ENCODE data around the gene GPR87.

GPR87 gene

DNA sequence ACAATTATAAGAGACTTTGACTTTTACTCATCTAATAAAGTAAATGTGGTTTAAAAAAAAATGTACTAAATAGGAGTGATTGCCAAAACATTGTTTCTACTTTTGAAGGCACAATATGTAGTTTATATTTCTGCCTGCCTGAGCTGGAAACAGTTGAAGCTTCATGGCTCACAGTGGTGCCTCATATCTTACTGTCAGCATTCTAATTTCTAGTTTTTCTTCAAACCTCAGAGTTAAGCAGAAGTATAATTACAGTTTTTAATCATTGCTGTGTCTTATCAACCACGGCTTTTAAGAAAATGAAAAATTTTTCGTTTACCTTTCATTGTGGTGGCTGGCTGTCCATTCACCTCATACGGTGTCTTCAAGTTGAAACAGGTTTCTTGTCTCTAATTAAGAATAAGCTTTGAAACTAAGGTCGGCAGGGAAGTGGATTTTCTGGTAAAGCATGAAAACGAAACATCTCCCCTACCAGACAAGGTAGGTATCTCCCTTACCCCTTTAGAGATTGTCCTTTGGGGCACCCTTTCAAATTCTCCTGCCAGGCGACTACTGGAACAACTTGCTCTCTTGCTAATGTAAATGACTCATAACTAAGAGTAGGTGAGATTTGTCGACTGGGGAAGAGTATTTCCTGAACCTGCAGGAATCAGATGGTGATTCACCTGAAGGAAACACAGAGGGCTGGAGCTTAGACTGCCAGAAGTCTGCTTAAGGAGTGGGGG, at the start of gene GPR87:
Gene GPR87, minus strand, starts transcription at position 554 of the 725 bp plus-strand sequence. CDS start 16,720 bp downstream, outside the sequence.
- ATAC-seq: peak; percentile 52 to 69

- no peak for ATAC-seq
These were observed 46.1 kb upstream of the GPR87 start for GRCh38 chr3:151362751-151363174.

DNA sequence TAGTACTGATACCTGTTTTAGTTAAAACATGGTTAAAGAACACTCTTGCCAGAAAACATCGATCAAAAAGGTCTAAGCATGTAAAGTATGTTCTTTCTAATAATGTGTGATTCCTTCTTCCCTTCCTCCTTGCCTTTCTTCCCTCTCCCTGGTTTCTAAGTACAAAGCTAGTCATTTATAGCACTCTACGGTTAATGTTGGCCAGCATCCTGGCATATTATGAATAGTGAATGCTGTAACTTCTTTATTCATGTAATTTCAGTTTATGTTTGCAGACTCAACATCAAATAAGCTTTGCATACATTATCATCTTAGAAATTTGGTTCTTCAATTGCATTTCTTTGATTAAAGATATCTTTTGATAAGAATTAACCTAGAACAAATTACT, 40.8 kb upstream of the GPR87 start:
- no peak for ATAC-seq

DNA sequence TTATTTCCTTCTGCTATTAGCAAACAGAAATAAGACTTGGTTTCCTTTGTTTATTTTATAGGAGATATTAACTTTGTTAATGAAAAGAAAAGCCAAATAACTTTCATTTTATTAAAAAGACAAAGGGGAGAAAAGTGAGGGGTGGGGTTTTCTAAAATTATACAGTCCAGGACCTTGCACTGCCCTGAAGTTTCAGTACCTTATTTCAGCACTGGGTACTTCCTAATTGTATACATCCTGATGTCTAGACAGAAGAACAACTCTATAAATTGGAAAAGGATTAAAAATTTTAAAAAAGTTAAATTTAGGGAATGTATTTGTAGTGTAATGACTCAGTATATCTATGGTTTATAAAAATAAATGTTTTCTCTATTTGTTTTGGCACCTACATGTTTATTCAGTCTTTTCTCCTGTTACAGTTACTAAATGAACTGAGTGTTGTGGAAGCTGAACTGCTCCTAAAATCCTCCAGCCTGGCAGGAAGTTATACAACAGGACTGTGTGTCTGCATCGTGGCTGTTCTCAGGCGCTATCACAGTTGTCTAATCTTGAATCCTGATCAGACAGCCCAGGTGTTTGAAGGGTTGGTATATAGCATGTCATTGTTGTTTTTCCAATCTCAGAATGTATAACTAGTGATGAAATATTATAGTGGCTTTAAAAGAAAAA, 40.3 kb upstream of the GPR87 start:
- no peak for ATAC-seq

DNA sequence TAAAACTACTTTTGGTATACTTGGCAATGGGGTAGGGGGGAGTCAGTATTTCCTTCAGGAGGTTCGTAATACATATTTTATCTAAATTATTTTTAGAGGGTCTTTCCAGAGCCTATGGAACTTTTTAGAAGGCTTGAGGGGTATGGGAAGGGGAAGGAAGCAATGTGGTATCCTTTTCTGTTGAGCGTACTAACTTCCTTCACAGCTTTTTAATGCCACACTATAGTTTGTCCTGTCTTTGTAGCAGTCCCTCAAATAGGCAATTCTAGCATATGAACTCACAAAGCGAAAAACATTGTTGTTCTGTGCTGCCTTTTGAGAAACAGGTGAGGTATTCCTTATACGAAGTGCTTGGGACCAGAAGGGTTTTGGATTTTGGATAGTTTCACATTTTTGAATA, 35.0 kb upstream of the GPR87 start:
- ATAC-seq: no peak

DNA sequence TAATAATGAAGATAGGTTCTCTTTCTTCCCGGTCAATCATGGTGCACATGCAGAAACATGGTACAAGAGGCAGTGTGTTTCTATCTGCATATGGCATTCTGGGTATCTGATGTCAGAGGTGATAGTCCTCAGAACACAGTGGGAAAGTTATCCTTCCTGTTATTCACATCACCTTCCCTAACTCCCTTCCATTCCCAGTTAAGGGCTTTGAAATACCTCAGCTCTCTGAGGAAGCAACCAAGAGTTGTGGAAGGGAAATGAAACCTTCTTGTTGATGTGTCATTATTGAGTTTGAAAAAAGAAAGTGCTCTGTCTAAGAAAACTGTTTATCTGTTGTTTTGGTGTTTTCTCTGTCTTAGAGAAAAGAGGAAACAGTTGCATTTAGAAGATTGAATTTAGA, 34.6 kb upstream of the GPR87 start:
- no peak for ATAC-seq

GRCh38 chr3:151350656-151351055, 34.0 kb upstream of the GPR87 start:
- ATAC-seq: no peak

DNA sequence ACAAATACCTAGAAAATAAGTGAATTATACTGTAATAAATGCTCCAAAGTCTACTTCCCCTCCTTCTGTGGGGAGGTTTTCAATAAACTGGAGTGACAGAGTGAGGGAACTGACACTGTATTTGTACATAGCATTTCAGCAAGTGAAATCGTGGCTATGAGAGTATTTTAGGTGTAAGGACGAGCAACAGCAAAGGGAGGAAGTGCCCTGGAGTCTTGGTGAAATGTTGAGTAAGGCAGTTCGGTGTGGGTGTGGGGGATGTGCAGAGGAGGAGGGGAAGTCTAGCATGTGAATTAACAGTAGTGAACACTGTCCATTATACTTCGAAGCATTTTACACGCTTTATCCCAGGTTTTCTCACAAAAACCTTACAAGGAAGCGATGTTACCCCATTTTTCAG, 30.8 kb upstream of the GPR87 start:
- ATAC-seq: no peak

DNA sequence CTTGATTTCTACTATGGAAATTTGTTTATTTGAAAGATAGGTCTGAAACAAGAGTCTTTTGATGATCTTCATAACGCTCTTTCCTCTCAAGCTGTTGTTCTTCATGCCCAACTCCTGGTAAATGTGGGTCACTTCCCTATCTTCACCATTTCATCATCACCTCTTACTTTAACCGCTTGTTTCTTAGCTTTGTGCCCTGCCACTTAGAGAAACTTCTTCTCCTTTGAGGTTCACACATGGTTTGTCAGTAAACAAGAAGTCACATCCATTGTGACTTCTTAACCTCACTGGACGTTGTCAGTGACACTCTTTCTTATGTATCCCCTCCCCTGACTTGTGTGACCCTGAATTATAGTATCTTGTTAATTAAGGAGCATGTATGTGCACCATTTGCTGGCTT, 29.7 kb upstream of the GPR87 start:
- no peak for ATAC-seq

DNA sequence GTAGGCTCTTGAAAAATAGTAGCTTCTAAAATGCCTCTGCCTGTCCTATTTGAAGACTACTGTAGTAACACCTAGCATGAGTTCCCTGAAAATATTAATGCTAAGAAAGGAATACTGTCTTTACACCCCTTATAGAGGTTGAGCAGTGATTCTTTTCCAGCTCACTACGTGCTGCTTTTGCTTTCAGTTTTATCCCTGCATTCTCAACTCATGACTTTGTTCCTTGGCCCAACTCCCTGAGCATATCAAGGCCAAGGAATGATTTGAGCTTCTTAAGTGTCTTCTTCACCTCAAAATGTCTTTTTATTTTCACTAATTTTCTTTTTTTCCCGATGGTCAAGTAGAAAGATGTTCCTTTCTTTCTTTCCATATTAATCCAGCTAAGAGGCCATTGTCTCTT, 29.2 kb upstream of the GPR87 start:
- ATAC-seq: no peak

DNA sequence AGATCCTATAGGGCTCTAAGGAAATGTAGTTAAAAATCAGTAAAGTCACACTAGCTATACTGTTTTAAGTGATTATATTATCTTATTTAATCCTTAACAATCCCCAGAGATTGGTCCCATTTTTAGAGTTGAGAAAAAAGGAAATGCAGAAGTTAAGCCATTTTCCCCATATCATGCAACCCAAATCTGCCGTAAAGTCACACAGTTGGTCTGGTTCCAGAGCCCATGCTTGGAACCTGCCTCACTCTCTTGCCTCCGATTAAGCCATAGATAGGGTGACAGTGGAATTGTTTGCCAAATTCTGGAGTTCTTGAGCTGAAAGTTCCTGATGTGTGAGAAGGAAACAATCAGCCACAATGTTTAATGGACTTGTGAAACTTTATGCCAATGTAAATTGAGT, 15.1 kb upstream of the GPR87 start:
- ATAC-seq: no peak

- no peak for ATAC-seq
These were observed 14.3 kb upstream of the GPR87 start for GRCh38 chr3:151330899-151331298.

GRCh38 chr3:151330379-151330778, 13.8 kb upstream of the GPR87 start:
- no peak for ATAC-seq

GRCh38 chr3:151329363-151329762, 12.7 kb upstream of the GPR87 start, which contains the start of gene P2RY13:
Gene P2RY13 (minus strand): TSS chr3:151329549. CDS start chr3:151329528, 21 bp downstream.
- no peak for ATAC-seq

DNA sequence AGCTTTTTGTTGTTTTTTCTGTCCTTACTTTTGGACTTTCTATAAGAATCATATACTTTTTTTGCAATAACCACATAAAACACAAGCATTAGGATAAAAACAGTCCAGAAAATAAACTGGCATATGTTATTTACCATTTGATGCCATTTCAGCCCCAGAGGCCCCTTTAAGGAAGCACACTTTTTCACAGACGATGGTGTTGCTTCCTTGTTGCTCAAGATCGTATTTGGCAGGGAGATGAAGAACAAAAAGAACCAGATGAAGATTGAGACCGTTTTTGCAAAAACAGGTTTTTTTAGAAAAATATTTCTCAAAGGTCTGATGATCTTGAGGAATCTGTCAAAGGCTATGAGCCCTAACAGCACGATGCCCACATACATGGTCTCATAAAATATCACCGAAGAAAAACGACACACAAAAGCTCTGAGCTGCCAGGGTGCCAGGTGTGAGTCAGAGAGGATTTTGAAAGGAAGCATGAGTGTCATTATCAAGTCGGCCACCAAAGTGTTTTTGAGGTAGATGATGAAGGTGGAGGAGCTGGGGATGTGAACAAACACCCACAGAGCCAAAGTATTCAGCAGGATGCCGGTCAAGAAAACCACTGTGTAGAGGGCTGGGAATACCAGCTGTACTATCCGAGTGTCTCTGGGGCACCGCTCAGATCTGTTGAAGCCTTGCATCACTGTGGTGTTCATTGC, 11.8 kb upstream of the GPR87 start:
- no peak for ATAC-seq

DNA sequence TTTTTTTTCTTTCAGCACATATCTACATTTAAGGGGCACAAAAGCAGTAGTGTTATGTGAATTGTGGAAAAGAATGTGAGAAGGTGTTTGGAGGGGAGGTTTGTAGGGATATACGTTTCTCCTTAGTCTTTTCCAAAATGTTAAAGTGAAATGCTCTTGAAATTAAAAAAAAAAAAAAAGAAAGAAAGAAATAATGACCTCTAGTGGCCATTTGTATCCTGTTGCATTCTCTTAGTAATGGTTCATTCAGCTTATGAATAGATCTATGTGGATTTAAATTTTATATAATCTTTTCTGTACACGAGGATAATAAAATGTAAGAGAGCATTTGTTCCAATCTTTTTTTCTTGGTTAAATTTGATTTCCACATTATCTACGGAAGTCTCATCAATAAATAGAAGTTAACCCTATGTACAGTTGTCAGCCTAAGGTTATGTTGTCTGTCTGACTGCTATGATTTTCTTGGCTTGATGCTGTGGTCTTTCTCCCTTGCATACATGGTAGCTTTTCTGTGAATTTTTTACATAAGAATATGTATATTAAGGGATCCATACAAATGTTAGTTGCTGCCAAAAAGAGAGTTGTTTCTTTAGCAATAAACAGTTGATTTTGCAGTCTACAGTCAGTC, 11.1 kb upstream of the GPR87 start:
- no peak for ATAC-seq

DNA sequence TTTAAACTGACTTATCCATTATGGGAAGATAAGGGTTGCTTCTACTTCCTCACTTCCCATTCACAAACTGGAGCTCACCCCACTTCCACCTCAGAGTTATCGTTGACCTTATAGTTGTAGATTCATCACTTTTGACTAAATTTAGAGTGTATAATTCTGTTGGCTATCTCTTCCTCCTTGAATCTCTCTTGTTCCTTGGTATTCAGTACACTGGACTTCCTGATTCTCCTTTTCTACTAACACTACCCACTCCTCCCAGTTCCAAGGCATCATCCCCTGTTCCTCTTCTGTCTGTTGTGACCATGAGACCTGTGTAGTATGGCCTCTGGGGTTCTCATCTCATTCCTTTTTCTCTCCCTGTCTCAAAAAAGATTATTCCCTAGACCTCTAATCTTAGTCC, 5.9 kb upstream of the GPR87 start:
- ATAC-seq: no peak

GRCh38 chr3:151321526-151321925, 4.9 kb upstream of the GPR87 start:
- no peak for ATAC-seq

GRCh38 chr3:151320131-151320530, 3.5 kb upstream of the GPR87 start:
- no peak for ATAC-seq

GRCh38 chr3:151319628-151320027, 3.0 kb upstream of the GPR87 start:
- ATAC-seq: peak in 1 of 2 donors; percentile 19

DNA sequence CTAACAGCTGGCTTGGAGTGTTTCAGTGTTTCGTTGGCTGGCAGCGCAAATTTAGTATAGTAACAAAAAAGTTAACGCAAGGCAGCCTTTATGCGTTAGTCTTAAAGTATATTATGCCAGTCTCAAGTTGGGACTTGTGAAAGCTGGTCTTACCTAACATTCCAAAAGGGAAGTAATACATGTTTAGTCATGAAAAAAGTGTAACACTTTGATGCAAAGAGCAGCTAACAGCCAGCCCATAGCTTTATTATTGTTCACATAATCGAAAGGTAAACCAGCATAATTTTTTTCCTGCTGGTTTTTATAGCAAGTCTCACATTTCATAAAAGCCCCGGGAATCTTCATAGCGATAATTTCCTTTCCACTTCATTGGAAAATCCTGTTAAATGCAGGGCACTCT, 2.4 kb upstream of the GPR87 start:
- ATAC-seq: no peak

DNA sequence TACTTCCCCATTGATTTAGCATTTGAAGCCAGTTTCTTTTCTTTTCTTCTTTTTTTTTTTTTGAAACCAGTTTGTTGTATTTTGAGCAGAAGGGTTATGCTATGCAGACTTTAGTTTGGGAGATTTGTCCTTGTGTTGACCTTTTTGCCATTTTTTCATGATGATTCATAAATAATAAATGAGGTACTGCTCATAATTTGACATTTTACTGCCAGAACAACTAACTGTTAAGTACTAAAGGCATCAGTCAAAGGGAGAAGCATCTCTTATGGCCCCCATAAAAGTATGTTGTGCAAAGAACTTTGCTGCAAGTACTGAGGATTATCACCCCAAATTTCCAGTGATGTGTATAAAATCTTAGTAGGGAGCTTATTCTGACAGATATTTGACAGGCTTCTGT, 1.7 kb upstream of the GPR87 start:
- no peak for ATAC-seq

DNA sequence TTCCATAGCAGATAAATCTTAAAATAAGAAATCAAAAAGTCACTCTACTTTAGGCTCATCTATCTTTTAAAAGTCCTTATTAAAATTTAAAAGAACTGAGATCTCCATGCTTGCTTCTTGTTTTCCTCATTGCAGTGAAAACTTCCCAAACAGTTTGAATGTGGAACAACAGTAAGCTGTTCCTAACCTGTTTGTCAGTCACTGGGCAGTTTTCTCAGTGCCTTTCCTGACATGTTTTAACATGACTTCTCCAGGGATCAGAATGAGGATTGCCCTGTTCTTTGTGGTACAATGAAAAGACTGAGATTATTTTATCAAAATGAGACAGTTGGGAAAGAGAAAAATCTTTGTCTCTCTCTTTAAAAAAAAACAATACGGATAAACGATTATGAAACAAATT, 774 bp downstream of the GPR87 start:
- no peak for ATAC-seq
